ENCODE results near the gene AGPAT2.

DNA sequence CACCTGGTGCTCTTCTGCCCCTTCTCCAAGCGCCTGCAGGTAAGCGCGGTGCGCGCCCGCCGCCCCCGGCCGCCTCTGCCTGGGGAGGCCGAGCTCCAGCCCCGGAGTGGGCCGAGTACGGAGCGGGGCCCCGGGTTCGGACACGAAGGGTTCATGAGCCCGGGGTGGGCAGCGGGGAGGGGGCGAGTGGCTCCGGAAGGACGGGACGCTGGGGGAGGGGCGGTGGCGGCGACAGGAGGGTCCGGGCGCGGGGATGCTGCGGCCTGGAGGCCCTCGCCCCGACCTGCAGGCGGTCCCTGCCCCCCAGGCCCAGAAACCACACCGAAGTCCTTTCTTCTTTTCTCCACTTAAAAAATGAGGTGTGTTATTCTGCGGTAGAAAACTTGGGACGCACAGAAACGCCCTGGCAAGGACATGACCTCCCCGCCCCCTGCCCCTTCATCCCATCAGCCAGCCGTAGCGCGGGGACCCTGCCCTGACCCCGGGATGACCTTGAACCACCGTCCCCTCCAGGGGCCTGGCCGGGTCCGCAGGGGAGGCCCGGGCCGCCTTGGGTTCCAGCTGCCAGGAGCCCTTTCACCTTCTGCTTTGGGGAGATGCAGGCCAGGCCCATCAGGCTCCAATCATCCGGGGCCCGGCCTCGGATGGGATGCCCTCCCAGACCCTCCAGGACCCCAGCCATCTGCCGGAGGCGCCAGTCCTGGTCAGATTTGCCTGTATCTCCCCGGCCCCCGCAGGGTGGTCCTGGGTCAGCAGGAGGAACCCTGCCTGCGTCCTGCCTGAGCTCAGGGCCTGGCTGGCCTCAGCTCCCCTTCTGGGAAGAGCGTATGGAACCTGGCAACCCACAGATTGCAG lies 25.7 kb upstream of the AGPAT2 start:
- TF ChIP-seq, protein P1, sequence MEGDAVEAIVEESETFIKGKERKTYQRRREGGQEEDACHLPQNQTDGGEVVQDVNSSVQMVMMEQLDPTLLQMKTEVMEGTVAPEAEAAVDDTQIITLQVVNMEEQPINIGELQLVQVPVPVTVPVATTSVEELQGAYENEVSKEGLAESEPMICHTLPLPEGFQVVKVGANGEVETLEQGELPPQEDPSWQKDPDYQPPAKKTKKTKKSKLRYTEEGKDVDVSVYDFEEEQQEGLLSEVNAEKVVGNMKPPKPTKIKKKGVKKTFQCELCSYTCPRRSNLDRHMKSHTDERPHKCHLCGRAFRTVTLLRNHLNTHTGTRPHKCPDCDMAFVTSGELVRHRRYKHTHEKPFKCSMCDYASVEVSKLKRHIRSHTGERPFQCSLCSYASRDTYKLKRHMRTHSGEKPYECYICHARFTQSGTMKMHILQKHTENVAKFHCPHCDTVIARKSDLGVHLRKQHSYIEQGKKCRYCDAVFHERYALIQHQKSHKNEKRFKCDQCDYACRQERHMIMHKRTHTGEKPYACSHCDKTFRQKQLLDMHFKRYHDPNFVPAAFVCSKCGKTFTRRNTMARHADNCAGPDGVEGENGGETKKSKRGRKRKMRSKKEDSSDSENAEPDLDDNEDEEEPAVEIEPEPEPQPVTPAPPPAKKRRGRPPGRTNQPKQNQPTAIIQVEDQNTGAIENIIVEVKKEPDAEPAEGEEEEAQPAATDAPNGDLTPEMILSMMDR (IDR thresholded peaks at IDR 0.05 in 4 of 5, conservative IDR thresholded peaks at IDR 0.05 in 1 of 5) = no peak
- TF ChIP-seq POLR2A (IDR thresholded peaks at IDR 0.05) = no peak
